ENCODE data around the gene PRDX4.

PRDX4 gene

GRCh38 chrX:23626651-23627050 is 40.6 kb upstream of the PRDX4 start:
- Histone ChIP-seq H3K79me2 (ENCODE audit: low read length) (no peaks in the 10 kb centered on the region), H3K36me3 (replicated peaks; ENCODE audit: insufficient read depth, low read length) (no peaks in the 10 kb centered on the region), H4K20me1 (ENCODE audit: insufficient read depth, low read length) (no peaks in the 10 kb centered on the region), H2AFZ (ENCODE audit: low read length) (no peak overlapping the region), H3K4me2 (ENCODE audit: low read depth, low read length) (no peak overlapping the region), H3K4me1 (ENCODE audit: low read length) (no peaks in the 10 kb centered on the region), H3K9ac (ENCODE audit: low read length) (no peak overlapping the region), H3K27ac (ENCODE audit: low read length) (no peak overlapping the region), H3F3A (ENCODE audit: insufficient read depth, low read length) (no peaks in the 10 kb centered on the region), H3K27me3 (replicated peaks; ENCODE audit: insufficient read depth, low read length) (no peaks in the 10 kb centered on the region), H3K4me3 (ENCODE audit: low read length) (no peak overlapping the region), H3K9me2 (replicated peaks; ENCODE audit: insufficient read depth, low read length) (no peaks in the 10 kb centered on the region), H3K9me3 (replicated peaks; ENCODE audit: insufficient read depth, low read length) (no peaks in the 10 kb centered on the region)
- TF ChIP-seq, protein P1, sequence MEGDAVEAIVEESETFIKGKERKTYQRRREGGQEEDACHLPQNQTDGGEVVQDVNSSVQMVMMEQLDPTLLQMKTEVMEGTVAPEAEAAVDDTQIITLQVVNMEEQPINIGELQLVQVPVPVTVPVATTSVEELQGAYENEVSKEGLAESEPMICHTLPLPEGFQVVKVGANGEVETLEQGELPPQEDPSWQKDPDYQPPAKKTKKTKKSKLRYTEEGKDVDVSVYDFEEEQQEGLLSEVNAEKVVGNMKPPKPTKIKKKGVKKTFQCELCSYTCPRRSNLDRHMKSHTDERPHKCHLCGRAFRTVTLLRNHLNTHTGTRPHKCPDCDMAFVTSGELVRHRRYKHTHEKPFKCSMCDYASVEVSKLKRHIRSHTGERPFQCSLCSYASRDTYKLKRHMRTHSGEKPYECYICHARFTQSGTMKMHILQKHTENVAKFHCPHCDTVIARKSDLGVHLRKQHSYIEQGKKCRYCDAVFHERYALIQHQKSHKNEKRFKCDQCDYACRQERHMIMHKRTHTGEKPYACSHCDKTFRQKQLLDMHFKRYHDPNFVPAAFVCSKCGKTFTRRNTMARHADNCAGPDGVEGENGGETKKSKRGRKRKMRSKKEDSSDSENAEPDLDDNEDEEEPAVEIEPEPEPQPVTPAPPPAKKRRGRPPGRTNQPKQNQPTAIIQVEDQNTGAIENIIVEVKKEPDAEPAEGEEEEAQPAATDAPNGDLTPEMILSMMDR (IDR thresholded peaks at IDR 0.05; ENCODE audit: low read length): no peak
- TF ChIP-seq EZH2phosphoT487 (IDR thresholded peaks at IDR 0.05; ENCODE audit: low read length) (no peak), EZH2 (optimal IDR thresholded peaks at IDR 0.05; ENCODE audit: low read depth, low read length) (no peak)
- no peak for DNase-seq

DNA sequence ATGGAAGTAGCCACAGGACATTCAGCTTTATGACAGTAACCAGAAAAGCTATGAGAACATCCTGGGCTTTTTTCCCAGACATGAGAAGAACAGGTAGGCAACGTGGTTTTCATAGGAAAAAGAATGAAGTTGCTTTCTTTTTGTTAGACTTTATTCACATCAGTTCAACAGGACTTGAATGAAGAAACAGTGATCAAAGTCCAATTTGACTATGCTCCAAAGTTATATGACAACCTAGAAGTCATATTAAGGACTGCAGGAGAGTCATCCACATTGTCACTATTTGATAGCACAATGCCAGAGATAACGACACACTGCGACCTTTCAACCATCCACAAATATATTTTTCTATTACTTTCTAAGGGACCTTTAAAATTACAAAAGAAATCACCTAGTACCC is 39.2 kb upstream of the PRDX4 start:
- no peak for DNase-seq
- Histone ChIP-seq H3K4me1 (ENCODE audit: low read length) (no peaks in the 10 kb centered on the region), H3K9me2 (replicated peaks; ENCODE audit: insufficient read depth, low read length) (no peaks in the 10 kb centered on the region), H3K4me3 (ENCODE audit: low read length) (no peak overlapping the region), H3K27me3 (replicated peaks; ENCODE audit: insufficient read depth, low read length) (no peaks in the 10 kb centered on the region), H3K4me2 (ENCODE audit: low read depth, low read length) (no peak overlapping the region), H3K79me2 (ENCODE audit: low read length) (no peaks in the 10 kb centered on the region), H4K20me1 (ENCODE audit: insufficient read depth, low read length) (no peaks in the 10 kb centered on the region), H3K27ac (ENCODE audit: low read length) (no peak overlapping the region), H2AFZ (ENCODE audit: low read length) (no peak overlapping the region), H3K9ac (ENCODE audit: low read length) (no peak overlapping the region), H3F3A (ENCODE audit: insufficient read depth, low read length) (no peaks in the 10 kb centered on the region), H3K9me3 (replicated peaks; ENCODE audit: insufficient read depth, low read length) (no peaks in the 10 kb centered on the region), H3K36me3 (replicated peaks; ENCODE audit: insufficient read depth, low read length) (no peaks in the 10 kb centered on the region)
- TF ChIP-seq EZH2 (optimal IDR thresholded peaks at IDR 0.05; ENCODE audit: low read depth, low read length) (no peak), EZH2phosphoT487 (IDR thresholded peaks at IDR 0.05; ENCODE audit: low read length) (no peak)
- TF ChIP-seq, protein P1 (IDR thresholded peaks at IDR 0.05; ENCODE audit: low read length): no peak

DNA sequence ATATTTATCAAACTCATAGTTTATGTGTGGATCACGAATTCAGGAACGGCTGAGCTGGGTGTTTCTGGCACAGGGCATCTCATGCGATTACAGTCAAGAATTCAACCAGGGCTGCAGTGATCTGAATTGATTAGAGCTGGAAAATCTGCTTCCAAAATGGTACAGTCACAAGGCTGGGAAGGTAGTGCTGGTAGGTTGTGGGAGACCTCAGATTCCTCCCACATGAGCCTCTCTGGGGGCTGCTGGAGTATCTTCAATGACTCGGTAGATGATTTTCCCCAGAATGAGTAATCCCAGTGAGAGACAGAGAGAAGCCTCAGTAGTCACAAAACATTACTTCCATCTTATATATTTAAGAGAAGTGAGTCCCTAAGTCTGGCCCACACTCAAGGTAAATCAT is 36.2 kb upstream of the PRDX4 start:
- H3K9me2 ChIP-seq (replicated peaks; ENCODE audit: insufficient read depth, low read length): no peaks in the 10 kb centered on the region
- H4K20me1 ChIP-seq (ENCODE audit: insufficient read depth, low read length): no peaks in the 10 kb centered on the region
- no peak overlapping the region for H3K4me3 ChIP-seq (ENCODE audit: low read length)
- H3K9ac ChIP-seq (ENCODE audit: low read length): no peak overlapping the region
- H3K4me2 ChIP-seq (ENCODE audit: low read depth, low read length): no peak overlapping the region
- no peaks in the 10 kb centered on the region for H3K27me3 ChIP-seq (replicated peaks; ENCODE audit: insufficient read depth, low read length)
- no peak overlapping the region for H2AFZ ChIP-seq (ENCODE audit: low read length)
- H3K4me1 ChIP-seq (ENCODE audit: low read length): no peaks in the 10 kb centered on the region
- H3K9me3 ChIP-seq (replicated peaks; ENCODE audit: insufficient read depth, low read length): no peaks in the 10 kb centered on the region
- TF ChIP-seq, protein P1 (IDR thresholded peaks at IDR 0.05; ENCODE audit: low read length): no peak
- TF ChIP-seq EZH2 (optimal IDR thresholded peaks at IDR 0.05; ENCODE audit: low read depth, low read length) (no peak), EZH2phosphoT487 (IDR thresholded peaks at IDR 0.05; ENCODE audit: low read length) (no peak)
- H3F3A ChIP-seq (ENCODE audit: insufficient read depth, low read length): no peaks in the 10 kb centered on the region
- no peak for DNase-seq
- H3K27ac ChIP-seq (ENCODE audit: low read length): no peak overlapping the region
- no peaks in the 10 kb centered on the region for H3K79me2 ChIP-seq (ENCODE audit: low read length)
- H3K36me3 ChIP-seq (replicated peaks; ENCODE audit: insufficient read depth, low read length): no peaks in the 10 kb centered on the region
